ENCODE measurements around the gene URB1.

GRCh38 chr21:32422064-32422463 is 29.3 kb upstream of the URB1 start:
- TF ChIP-seq CTCF (IDR thresholded peaks at IDR 0.05; ENCODE audit: control extremely low read depth in 1 of 3, insufficient read depth in 1 of 3, low read depth in 1 of 3, low read length in 3 of 3) (no peak), POLR2A (IDR thresholded peaks at IDR 0.05; ENCODE audit: control extremely low read depth in 1 of 2, low read depth in 2 of 2, low read length in 2 of 2) (no peak), PHF8 (conservative IDR thresholded peaks at IDR 0.05; ENCODE audit: low read depth, low read length) (no peak), EGR1 (IDR thresholded peaks at IDR 0.05; ENCODE audit: borderline replicate concordance, low read depth, low read length) (no peak), JUND (IDR thresholded peaks at IDR 0.05; ENCODE audit: low read length) (no peak), ASH2L (IDR thresholded peaks at IDR 0.05; ENCODE audit: low read length) (no peak), POLR2AphosphoS5 (IDR thresholded peaks at IDR 0.05; ENCODE audit: low read depth, low read length) (no peak), SRF (IDR thresholded peaks at IDR 0.05; ENCODE audit: low read depth, low read length) (no peak), ZNF274 (IDR thresholded peaks at IDR 0.05; ENCODE audit: borderline replicate concordance, extremely low read depth, low read length) (no peak), TAF7 (optimal IDR thresholded peaks at IDR 0.05; ENCODE audit: borderline replicate concordance, low read depth, low read length) (no peak), SIN3A (conservative IDR thresholded peaks at IDR 0.05 in 1 of 2, IDR thresholded peaks at IDR 0.05 in 1 of 2; ENCODE audit: low read depth in 1 of 2, low read length in 2 of 2) (no peak), EZH2 (IDR thresholded peaks at IDR 0.05; ENCODE audit: low read depth, low read length, severe bottlenecking) (no peak)
